Stimulated activated CD4-positive, alpha-beta T cell treated with anti-CD3 and anti-CD28 coated beads, TNF-alpha, amount 100 ng/mL, for 48 hours (primary cell): ENCODE data around the gene CFHR2.

Experiments
- DNase-seq, 3 donors: peaks; one replicate each; pipeline ENCODE4 v3.0.0-alpha.2; 2020; ENCODE audit warnings: low read depth in 3 of 3

Gene CFHR2

DNA sequence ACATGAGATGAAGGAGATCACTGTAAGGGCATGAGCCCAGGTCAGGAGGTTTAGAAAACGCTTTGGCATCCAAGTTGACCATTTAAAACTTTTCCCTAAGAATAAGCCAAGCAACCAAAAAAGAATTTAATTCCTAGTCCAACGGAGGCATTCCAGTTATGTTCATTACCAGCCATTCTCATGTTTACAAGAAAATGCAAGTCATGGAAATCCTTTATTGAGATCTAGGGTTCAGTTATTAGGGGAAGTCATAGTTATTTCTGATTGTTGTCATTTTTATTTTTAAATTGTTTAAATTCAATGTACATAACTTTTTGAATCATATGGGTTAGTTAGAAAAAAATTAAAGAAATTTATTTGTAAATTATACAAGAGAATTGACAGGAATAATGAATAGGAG lies 58.3 kb downstream of the CFHR2 start:
- no peak for DNase-seq

DNA sequence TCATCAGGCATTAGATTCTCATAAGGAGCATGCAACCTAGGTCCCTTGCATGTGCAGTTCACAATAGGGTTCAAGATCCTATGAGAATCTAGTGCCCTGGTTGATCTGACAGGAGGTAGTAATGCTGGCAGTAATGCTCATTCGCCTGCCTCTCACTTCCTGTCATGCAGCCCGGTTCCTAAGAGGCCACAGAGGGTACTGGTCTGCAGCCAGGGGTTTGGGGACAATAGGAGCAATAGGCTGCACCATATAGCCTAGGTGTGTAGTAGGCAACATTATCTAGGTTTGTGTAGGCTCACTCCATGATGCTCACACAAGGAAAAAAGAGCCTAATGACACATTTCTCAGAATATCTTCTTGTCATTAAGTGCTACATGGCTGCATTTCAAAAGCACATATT lies 59.6 kb downstream of the CFHR2 start:
- no peak for DNase-seq

DNA sequence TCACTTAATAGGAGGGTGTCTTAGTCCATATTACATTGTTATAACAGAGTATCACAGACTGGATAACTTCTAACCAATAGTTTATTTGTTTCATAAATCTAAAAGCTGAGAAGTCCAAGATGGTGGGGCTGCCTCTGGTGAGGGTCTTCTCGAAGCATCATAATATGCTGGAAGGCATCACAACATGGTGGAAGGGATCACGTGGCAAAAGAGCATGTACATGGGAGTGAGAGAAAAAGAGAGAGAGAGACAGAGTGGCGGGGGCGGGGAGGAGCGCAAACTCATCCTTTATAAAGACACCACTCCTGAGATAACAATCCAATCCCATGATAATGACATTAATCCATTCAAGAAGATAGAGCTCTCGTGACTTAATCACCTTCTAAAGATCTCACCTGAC lies 65.3 kb downstream of the CFHR2 start:
- DNase-seq, result no peak
